HT-29 (cell line): Measurements from ENCODE around the gene EXPH5. TPM values are rescaled to one million over a fixed set of nuclear protein-coding genes. Genes with fewer than 3 reads are reported as not detected.
"Not testable (repeated sequence)": the region's sequence is repeated elsewhere in the genome, so short reads cannot be mapped to it uniquely, and the experiment has no call there.

ENCODE experiments used
- DNase-seq: peaks from one replicate; pipeline ENCODE4 v3.0.0-alpha.2; 2015; ENCODE audit warnings: low spot score
- total RNA-seq: library from RNA; depleted of rRNA; stranded (reverse); fragments of >200 nt; shearing (Covaris generic); gene quantifications from 2 replicates; pipeline ENCODE4 v1.2.3, GENCODE V29; 2014; rRNA removed

EXPH5 gene, protein sequence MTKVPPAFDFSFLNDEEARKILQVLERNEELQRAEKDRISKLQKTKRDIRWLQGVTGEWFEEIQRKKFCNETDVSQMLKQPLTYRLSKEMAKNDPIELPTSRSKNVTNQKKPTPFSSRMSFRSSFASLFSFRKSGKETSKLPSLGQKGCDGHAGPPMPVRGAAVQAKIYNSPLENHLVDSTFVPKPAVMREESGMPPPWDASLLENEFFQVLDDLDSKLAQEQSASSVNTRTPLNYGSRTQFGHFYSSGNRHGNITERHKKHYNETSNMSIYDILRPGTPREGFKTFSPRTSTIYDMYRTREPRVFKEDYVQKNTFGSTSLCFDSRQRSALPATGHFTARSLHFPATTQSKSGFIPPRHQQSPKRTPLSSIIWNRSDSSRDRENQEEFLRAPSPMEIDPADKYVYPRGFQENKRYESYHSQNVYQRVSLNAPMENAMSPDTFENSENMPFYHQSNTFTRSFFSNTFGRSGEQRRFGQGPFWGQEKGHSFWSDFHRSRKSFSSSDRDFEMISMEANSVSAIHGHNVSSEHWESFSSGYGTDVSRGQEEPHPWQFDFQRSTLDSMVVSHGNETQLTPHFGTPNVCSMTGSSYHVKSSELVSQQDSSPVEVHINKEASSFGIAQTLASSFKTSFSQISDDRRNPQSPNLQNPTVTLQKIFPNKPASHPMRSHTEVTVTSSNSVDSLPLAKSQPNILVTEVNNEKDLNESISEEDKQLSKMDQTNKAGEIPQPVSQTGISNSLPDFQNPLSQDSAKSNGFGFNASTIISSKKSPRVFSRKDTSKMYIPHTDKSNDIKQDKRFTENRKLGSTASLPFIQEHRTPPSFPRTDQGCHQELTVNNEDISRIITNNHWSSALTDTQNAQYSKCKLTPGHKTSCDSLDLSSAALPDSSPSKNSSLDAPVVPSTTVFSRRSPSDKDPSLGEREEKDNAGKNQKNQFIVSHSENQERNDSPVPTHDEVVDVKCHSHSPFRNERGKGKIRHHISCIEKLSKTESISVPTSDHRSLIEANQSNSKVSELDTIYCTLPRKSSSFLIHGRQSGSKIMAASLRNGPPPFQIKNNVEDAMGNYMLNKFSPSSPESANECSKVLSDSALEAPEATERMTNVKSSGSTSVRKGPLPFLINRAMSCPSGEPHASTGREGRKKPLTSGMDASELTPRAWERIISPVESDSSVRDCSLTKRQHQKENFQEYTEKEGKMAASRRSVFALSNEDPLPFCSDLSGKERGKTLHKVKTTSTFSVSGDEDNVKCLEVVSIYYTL (N-terminal part only)
- 9.8 and 10.6 TPM in 2 replicates for total RNA-seq

DNA sequence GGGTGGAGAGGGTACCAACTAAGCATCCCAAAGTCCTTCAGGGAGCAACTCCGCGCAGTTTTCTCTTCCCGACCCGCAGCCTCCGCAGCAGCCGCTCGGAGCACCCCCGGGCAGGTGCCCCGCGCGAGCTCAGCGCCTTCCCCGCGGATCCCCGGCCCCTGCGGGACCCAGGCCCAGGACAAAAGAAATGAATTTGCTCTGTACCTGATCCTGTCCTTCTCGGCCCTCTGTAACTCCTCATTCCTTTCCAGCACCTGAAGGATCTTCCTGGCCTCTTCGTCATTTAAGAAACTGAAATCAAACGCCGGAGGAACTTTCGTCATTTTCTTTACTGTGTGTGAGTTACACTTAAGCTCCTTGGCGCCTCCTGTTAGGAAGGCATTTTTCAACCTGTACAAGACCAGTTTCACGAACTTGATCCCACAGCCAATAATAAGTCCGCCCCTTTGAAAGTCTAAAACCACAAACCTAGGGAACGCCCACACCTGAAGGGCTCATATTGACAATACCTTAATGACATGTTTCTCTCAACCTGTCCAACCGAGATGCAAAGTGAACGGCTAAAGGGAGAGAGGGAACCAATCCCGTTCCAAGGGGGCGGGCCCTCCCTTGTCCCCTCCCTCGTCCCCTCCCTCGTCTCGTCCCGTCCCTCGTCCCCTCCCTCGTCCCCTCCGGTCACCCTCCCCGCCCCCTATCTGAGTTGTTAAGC lies at the start of gene EXPH5:
TSS of gene EXPH5 (minus strand) at position 555 of the 709 bp plus-strand sequence. CDS start at position 323, 232 bp downstream.
- peak; percentile 100 for DNase-seq

DNA sequence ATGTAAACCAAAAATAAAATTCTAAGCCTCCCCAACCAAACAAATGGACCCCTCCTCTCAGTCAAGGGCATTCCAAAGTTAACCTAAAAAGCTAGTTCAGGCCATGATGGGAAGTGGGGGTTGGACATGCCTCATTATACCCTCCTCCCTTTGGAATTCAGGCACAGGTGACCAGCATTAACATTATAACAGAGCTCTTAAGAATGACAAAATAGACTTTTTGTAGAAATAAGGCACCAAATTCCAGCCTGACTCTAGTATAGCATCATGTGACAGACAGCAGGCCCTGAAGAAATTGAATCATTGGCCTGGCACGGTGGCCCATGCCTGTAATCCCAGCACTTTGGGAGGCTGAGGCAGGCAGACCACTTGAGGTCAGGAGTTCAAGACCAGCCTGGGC lies 48.2 kb upstream of the EXPH5 start:
- not testable (repeated sequence) for DNase-seq

DNA sequence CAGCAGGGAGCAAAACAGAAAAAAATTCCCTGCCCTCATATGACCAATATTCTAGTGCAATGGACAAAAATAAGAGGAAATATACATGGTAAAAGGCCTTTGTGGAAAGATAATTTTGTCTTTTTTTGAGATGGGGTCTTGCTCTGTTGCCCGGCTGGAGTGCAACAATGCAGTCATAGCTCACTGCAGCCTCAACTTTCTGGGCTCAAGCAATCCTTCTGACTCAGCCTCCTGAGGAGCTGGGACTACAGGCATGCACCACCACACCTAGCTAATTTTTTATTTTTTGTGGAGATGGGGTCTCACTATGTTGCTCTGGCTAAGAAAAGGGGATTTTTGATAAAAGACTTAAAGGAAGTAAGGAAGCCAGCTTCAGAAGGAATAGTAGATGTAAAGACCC lies 45.6 kb upstream of the EXPH5 start:
- DNase-seq: no peak

- DNase-seq: no peak
Measured at GRCh38 chr11:108636222-108636621, 42.7 kb upstream of the EXPH5 start.

DNA sequence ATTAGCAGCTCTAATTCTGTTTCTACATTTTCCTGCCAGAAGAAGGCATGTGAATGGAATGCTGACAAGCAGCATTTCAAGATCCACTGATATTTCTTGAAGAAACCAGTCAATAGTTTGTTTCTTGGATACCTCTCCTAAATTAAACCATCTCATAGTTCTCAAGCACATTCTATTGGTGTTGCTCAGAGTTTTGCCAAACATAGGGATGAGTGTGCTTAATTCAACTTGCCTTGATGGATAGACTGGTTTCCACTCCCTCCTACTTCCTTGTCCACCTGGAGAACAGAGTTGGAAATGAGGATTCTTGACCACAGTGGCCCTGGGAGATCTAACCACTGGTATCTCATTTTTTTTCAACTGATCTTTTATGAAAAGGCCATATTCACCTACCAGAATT lies 41.5 kb upstream of the EXPH5 start:
- peak; percentile 6 for DNase-seq

- DNase-seq: no peak
Measured at GRCh38 chr11:108632041-108632704, 38.6 kb upstream of the EXPH5 start.

DNA sequence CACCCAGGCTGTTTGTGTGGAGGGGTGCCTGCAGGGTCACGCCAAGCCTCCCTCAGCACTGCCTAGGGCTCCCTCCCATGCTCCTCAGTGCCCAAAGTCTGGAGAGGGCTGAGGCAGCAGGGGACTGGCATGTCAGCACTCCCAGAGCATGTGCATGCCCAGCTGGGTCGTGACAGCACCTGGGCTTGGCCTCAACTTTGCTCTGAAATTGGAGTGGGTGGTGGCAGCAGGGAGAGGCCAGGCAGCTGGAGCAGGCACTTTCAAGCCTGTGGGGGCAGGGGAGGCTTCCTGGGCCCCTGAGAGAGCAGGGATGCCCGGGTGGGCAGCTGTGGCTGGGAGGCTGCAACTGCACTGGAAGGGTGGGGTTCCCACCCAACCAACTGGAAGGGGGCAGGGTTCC lies 35.7 kb upstream of the EXPH5 start:
- no peak for DNase-seq

GRCh38 chr11:108628812-108629211 lies 35.2 kb upstream of the EXPH5 start:
- no peak for DNase-seq

GRCh38 chr11:108628326-108628725 lies 34.8 kb upstream of the EXPH5 start:
- DNase-seq: no peak

DNA sequence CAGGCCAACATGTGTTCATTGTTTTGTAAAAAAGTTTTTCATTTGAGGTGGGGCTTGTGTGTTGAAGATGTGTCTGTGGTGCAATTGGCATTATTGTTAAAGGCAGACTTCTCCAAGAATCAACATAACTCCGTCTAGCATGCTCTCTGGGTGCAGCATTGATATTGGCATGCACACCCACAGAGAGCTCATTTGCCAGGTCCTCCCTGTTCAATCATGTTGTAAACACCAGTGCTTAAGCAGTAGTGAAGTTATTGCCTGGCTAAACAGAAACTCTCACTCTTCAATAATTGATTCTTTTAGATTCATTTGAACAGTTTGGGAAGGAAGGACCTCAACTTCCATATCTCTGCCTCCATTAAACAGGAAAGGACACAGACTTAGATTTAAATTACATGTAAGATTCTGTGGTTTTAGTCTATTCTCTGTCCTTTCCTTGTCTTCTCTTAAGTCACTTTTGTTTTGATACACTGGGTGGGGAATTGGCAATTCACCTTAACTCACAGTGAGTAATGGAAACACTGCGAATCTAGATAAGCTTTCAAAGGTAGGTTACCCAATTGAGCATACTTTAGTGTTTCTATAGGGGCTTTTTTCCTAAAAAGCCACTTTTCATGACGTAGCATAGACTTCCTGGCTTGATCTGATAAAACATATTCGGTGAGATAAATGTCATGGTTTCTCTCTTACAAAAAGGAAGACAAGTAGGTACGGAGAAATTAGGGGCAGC lies 30.8 kb upstream of the EXPH5 start:
- DNase-seq: no peak

DNA sequence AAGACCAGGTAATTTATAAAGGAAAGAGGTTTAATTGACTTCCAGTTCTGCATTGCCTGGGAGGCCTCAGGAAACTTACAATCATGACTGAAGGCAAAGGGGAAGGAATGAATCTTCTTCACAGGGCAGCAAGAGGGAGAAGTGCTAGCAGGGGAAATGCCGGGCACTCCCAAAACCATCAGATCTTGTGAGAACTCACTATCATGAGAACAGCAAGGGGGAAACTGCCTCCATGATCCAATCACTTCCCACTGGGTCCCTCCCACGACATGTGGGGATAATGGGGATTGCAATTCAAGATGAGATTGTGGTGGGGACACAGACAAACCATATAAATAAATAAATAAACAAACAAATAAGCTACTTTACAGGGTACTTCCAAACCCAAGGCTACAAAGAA lies 28.8 kb upstream of the EXPH5 start:
- no peak for DNase-seq

GRCh38 chr11:108620958-108621772 lies 27.6 kb upstream of the EXPH5 start:
- DNase-seq: peak; percentile 59

DNA sequence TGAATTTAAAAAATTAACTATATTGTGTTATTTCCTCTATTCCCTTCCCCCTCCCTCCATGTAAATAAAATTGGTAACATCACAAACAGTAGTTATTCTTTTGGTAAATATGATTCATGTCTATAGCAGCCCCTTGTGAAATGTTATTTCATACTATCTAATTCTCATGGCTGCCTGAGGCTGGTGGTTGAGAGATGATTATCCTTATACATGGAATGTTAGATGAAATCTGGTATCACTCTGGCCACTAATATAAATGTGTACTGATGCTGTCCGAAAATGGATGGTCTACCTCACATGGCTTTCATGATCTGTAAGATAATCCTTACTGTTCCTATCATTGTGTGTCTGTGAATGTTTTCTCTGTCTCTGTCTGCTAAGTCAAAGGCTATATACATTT lies 25.0 kb upstream of the EXPH5 start:
- no peak for DNase-seq

DNA sequence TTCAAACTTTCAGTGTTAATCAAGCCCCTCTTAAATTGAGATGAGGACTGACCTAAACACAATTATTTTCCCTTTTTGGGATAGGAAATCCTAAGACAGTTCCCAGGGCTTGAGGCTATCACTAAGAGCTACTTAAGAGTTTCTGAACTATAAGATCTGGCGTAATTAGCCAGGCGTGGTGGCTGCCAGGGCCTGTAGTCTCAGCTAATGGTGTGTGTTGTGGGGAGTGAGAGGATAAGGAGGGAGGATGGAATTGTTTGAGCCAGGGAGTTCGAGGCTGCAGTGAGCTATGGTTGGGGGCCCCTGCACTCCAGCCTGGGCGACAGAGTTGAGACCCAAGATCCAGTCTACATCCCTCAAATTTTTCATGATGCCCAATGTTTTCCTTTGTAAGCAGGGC lies 23.5 kb upstream of the EXPH5 start:
- DNase-seq: no peak

DNA sequence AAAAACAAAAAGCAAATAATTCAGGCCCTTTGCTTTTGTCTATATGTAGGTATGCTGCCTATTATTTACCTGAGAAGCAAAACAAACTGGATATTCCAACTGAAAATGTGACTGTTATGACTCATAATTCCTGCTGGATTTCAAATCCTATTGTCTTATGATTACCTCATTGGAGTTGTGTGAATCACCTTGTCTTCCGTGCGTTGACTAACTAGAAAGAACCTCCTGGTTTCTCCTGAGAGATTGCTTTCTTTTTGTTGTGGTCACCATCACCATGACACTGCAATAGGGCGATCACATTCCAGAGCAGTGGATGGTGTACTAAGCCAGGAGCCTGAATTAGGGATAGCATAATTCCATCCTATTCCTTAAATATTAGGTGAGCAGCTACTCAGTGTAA lies 23.0 kb upstream of the EXPH5 start:
- DNase-seq: peak; percentile 81

DNA sequence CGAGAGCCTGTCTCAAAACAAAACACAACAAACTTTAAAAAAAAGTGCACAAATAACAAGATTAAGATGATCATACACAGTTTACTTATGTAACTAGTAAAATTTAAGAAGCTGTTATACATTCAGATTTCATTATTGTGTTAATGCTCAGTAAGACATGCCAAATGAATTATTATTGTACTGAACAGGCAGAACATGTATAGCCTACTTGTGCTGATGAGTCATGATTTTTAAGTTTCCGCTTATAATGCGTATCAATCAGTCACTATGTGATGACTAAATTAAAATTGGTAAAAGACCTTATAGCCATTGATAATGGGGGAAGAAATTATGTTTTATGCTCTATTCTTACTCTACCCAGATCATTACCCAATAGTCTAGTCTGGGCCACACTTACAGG lies 20.5 kb upstream of the EXPH5 start:
- no peak for DNase-seq

DNA sequence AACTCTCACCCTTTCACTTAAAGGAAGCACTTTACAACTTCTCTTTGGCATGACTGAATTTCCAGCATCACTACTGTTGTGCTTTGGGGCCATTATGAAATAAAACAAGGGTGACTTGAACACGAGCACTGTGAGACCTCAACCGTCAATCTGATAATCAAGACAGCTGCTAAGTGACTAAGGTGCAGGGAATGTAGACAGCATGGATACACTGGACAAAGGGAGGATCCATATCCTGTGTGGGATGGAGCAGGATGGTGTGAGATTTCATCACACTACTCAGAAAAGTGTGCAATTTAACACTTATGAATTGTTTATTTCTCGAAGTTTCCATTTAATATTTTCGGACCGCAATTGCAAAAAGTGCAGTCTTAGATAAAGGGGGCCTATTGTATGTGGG lies 16.1 kb upstream of the EXPH5 start:
- DNase-seq: no peak

GRCh38 chr11:108608548-108608947 lies 15.0 kb upstream of the EXPH5 start:
- DNase-seq: no peak
